Prostate gland (tissue), 2 donors: ENCODE results near the gene SOX8. TPM values are rescaled to one million over a fixed set of nuclear protein-coding genes. Genes with fewer than 3 reads are reported as not detected.

Source experiments
- DNase-seq: peaks from one replicate; pipeline ENCODE4 v3.0.0-alpha.2; 2019; ENCODE audit warnings: low spot score
- H3K27ac ChIP-seq, 2 donors: fragments of 200-600 bp; sonication (generic); 2 replicates each; pipeline ENCODE4 v1.5.1; 2017 to 2019
- H3K27me3 ChIP-seq: fragments of 200-600 bp; sonication (generic); replicated peaks from 2 replicates; pipeline ENCODE4 v1.5.1; 2019; ENCODE audit not compliant: insufficient read depth
- H3K36me3 ChIP-seq, 2 donors: fragments of 200-600 bp; sonication (generic); 1 replicate in 1 of 2; 2 replicates in 1 of 2; pipeline versions ENCODE4 v1.5.1 to v1.8.1; 2017 to 2019
- H3K4me1 ChIP-seq: fragments of 200-600 bp; sonication (generic); replicated peaks from 2 replicates; pipeline ENCODE4 v1.5.1; 2019
- H3K4me3 ChIP-seq, 2 donors: fragments of 200-600 bp; sonication (generic); 2 replicates each; pipeline ENCODE4 v1.5.1; 2017 to 2019
- H3K9me3 ChIP-seq: fragments of 200-600 bp; sonication (generic); 2 replicates; pipeline ENCODE4 v1.5.1; 2017
- CTCF ChIP-seq, 4 experiments: fragments of 200-600 bp in 2 of 4; fragments of 450-650 bp in 2 of 4; sonication (generic) in 2 of 4; IDR thresholded peaks; 1 replicate in 3 of 4; 2 replicates in 1 of 4; pipeline ENCODE4 v1.5.1; 2016 to 2019; ENCODE audit warnings: antibody characterized with exemption in 4 of 4, mild to moderate bottlenecking in 2 of 4, moderate library complexity in 2 of 4
- POLR2A ChIP-seq: fragments of 450-650 bp; IDR thresholded peaks from one replicate; pipeline ENCODE4 v1.6.1; 2016; ENCODE audit warnings: antibody characterized with exemption, mild to moderate bottlenecking
- POLR2AphosphoS5 ChIP-seq: sonication (generic); formaldehyde crosslinking; IDR thresholded peaks from one replicate; pipeline ENCODE4 v1.6.1; 2017; ENCODE audit warnings: antibody characterized with exemption
- WGBS: methylation state at CpG from one replicate; pipeline ENCODE4 v1.1.5; 2018; 5-methylcytosine and 5-hydroxymethylcytosine counted together
- intact Hi-C: fragments of 100-400 bp; cut with DNase I; formaldehyde crosslinking; loops from one replicate; pipeline ENCODE4 v1.14.2; 2022
- total RNA-seq, 2 donors: library from RNA; depleted of rRNA; stranded (reverse); fragments of >200 nt; gene quantifications; one replicate each; pipeline ENCODE4 v1.1.0, GENCODE V29; 2016

The SOX8 gene
- total RNA-seq, 2 donors from 2014 or later = 0.59 to 11.9 TPM

- 90% methylated on average over 14 of the region's 14 CpGs for WGBS
- TF ChIP-seq CTCF (IDR thresholded peaks at IDR 0.05) = no peak
- no peak for TF ChIP-seq POLR2AphosphoS5
- no peak for TF ChIP-seq POLR2A
- DNase-seq = no peak
- Histone ChIP-seq H3K27me3 (peaks cover 3% of the 10 kb centered on the region), H3K36me3 (no peaks in the 10 kb centered on the region), H3K27ac (no peak overlapping the region), H3K9me3 (no peaks in the 10 kb centered on the region), H3K4me3 (no peak overlapping the region), H3K4me1 (no peaks in the 10 kb centered on the region)
- intact Hi-C loops = no loop called here
Observed at GRCh38 chr16:1008085-1008484, 26.5 kb downstream of the SOX8 start.

GRCh38 chr16:1009358-1010150, 28.0 kb downstream of the SOX8 start:
- no peaks in the 10 kb centered on the region for H3K9me3 ChIP-seq
- H3K27ac ChIP-seq = no peak overlapping the region
- H3K36me3 ChIP-seq = no peaks in the 10 kb centered on the region
- no peak overlapping the region for H3K4me3 ChIP-seq
- no peaks in the 10 kb centered on the region for H3K4me1 ChIP-seq
- WGBS = 83% methylated on average over 29 of the region's 30 CpGs
- no peak for DNase-seq
- peaks cover 3% of the 10 kb centered on the region for H3K27me3 ChIP-seq
- intact Hi-C loops = no loop called here
- TF ChIP-seq POLR2A (no peak), CTCF (IDR thresholded peaks at IDR 0.05) (no peak), POLR2AphosphoS5 (no peak)

- WGBS = 18% methylated on average over 16 of the region's 20 CpGs
- Histone ChIP-seq H3K9me3 (no peaks in the 10 kb centered on the region), H3K4me3 (no peak overlapping the region), H3K27ac (no peak overlapping the region), H3K4me1 (no peaks in the 10 kb centered on the region), H3K27me3 (peaks cover 3% of the 10 kb centered on the region), H3K36me3 (no peaks in the 10 kb centered on the region)
- intact Hi-C loops = no loop called here
- DNase-seq = no peak
- TF ChIP-seq POLR2AphosphoS5 = no peak
- TF ChIP-seq CTCF (IDR thresholded peaks at IDR 0.05) = no peak
- no peak for TF ChIP-seq POLR2A
Observed at GRCh38 chr16:1010251-1010650, 28.7 kb downstream of the SOX8 start.

GRCh38 chr16:1010815-1011214, 29.2 kb downstream of the SOX8 start:
- TF ChIP-seq POLR2A (no peak), POLR2AphosphoS5 (no peak), CTCF (IDR thresholded peaks at IDR 0.05) (no peak)
- no peak overlapping the region for H3K27ac ChIP-seq
- WGBS = 50% methylated on average over 15 of the region's 16 CpGs
- peaks cover 3% of the 10 kb centered on the region for H3K27me3 ChIP-seq
- H3K36me3 ChIP-seq = no peaks in the 10 kb centered on the region
- no peaks in the 10 kb centered on the region for H3K9me3 ChIP-seq
- H3K4me1 ChIP-seq = no peaks in the 10 kb centered on the region
- no peak overlapping the region for H3K4me3 ChIP-seq
- no peak for DNase-seq
- intact Hi-C loops = no loop called here
